Measurements from ENCODE around the gene BRF1. TPM values are rescaled to one million over a fixed set of nuclear protein-coding genes. Genes with fewer than 3 reads are reported as not detected.

BRF1 gene
- total and polyA plus RNA-seq, 2 donors = 14.7 to 29.8 TPM

- 52% methylated on average over 42 of the region's 42 CpGs for WGBS
- Histone ChIP-seq H3K4me1 (ENCODE audit: control insufficient read depth in 2 of 2, insufficient read depth in 2 of 2, low read length in 2 of 2) (peaks cover 10 to 12% of the 10 kb centered on the region in 2 donors), H3K36me3 (ENCODE audit: control insufficient read depth in 2 of 2, insufficient read depth in 2 of 2, low read length in 1 of 2) (peaks cover 26 to 32% of the 10 kb centered on the region in 2 donors), H3K27me3 (ENCODE audit: control insufficient read depth in 2 of 2, insufficient read depth in 1 of 2, low read length in 1 of 2) (no peaks in the 10 kb centered on the region), H3K27ac (ENCODE audit: low read depth in 1 of 2, low read length in 1 of 2) (peak overlapping the region in 1 of 2 donors; percentile 53), H3K4me3 (ENCODE audit: low read length in 2 of 2) (peak overlapping the region; percentile 57 to 80), H3K9me3 (ENCODE audit: control insufficient read depth in 2 of 2, insufficient read depth in 1 of 2, low read length in 1 of 2) (peaks cover 0 to 3% of the 10 kb centered on the region in 2 donors)
- no peak for DNase-seq (ENCODE audit: low read depth in 6 of 9, low spot score in 9 of 9)
Measured at GRCh38 chr14:105247715-105248367, 53.0 kb downstream of the BRF1 start.

GRCh38 chr14:105247026-105247425 lies 53.8 kb downstream of the BRF1 start:
- no peak overlapping the region for H3K27ac ChIP-seq (ENCODE audit: low read depth in 1 of 2, low read length in 1 of 2)
- no peak for DNase-seq (ENCODE audit: low read depth in 6 of 9, low spot score in 9 of 9)
- H3K9me3 ChIP-seq (ENCODE audit: control insufficient read depth in 2 of 2, insufficient read depth in 1 of 2, low read length in 1 of 2) = peaks cover 0 to 3% of the 10 kb centered on the region in 2 donors
- H3K4me1 ChIP-seq (ENCODE audit: control insufficient read depth in 2 of 2, insufficient read depth in 2 of 2, low read length in 2 of 2) = peaks cover 10 to 12% of the 10 kb centered on the region in 2 donors
- H3K4me3 ChIP-seq (ENCODE audit: low read length in 2 of 2) = no peak overlapping the region
- H3K36me3 ChIP-seq (ENCODE audit: control insufficient read depth in 2 of 2, insufficient read depth in 2 of 2, low read length in 1 of 2) = peaks cover 24% of the 10 kb centered on the region in 2 donors
- WGBS = 98% methylated on average over 16 of the region's 16 CpGs
- H3K27me3 ChIP-seq (ENCODE audit: control insufficient read depth in 2 of 2, insufficient read depth in 1 of 2, low read length in 1 of 2) = no peaks in the 10 kb centered on the region

- Histone ChIP-seq H3K36me3 (ENCODE audit: control insufficient read depth in 2 of 2, insufficient read depth in 2 of 2, low read length in 1 of 2) (peaks cover 3 to 13% of the 10 kb centered on the region in 2 donors), H3K9me3 (ENCODE audit: control insufficient read depth in 2 of 2, insufficient read depth in 1 of 2, low read length in 1 of 2) (peaks cover 0 to 3% of the 10 kb centered on the region in 2 donors), H3K27me3 (ENCODE audit: control insufficient read depth in 2 of 2, insufficient read depth in 1 of 2, low read length in 1 of 2) (no peaks in the 10 kb centered on the region), H3K4me3 (ENCODE audit: low read length in 2 of 2) (no peak overlapping the region), H3K4me1 (ENCODE audit: control insufficient read depth in 2 of 2, insufficient read depth in 2 of 2, low read length in 2 of 2) (peaks cover 8 to 12% of the 10 kb centered on the region in 2 donors), H3K27ac (ENCODE audit: low read depth in 1 of 2, low read length in 1 of 2) (no peak overlapping the region)
- WGBS = 97% methylated on average over 10 of the region's 10 CpGs
- DNase-seq (ENCODE audit: low read depth in 6 of 9, low spot score in 9 of 9) = no peak
Measured at GRCh38 chr14:105244334-105244733, 56.5 kb downstream of the BRF1 start.

GRCh38 chr14:105241641-105242040 lies 59.2 kb downstream of the BRF1 start:
- WGBS = 98% methylated on average over 19 of the region's 19 CpGs
- peaks cover 3 to 13% of the 10 kb centered on the region in 2 donors for H3K36me3 ChIP-seq (ENCODE audit: control insufficient read depth in 2 of 2, insufficient read depth in 2 of 2, low read length in 1 of 2)
- no peaks in the 10 kb centered on the region for H3K4me1 ChIP-seq (ENCODE audit: control insufficient read depth in 2 of 2, insufficient read depth in 2 of 2, low read length in 2 of 2)
- no peak for DNase-seq (ENCODE audit: low read depth in 6 of 9, low spot score in 9 of 9)
- H3K27ac ChIP-seq (ENCODE audit: low read depth in 1 of 2, low read length in 1 of 2) = no peak overlapping the region
- no peaks in the 10 kb centered on the region for H3K9me3 ChIP-seq (ENCODE audit: control insufficient read depth in 2 of 2, insufficient read depth in 1 of 2, low read length in 1 of 2)
- no peaks in the 10 kb centered on the region for H3K27me3 ChIP-seq (ENCODE audit: control insufficient read depth in 2 of 2, insufficient read depth in 1 of 2, low read length in 1 of 2)
- H3K4me3 ChIP-seq (ENCODE audit: low read length in 2 of 2) = no peak overlapping the region

- no peak for DNase-seq (ENCODE audit: low read depth in 6 of 9, low spot score in 9 of 9)
- Histone ChIP-seq H3K27me3 (ENCODE audit: control insufficient read depth in 2 of 2, insufficient read depth in 1 of 2, low read length in 1 of 2) (no peaks in the 10 kb centered on the region), H3K27ac (ENCODE audit: low read depth in 1 of 2, low read length in 1 of 2) (no peak overlapping the region), H3K4me3 (ENCODE audit: low read length in 2 of 2) (no peak overlapping the region), H3K9me3 (ENCODE audit: control insufficient read depth in 2 of 2, insufficient read depth in 1 of 2, low read length in 1 of 2) (no peaks in the 10 kb centered on the region), H3K4me1 (ENCODE audit: control insufficient read depth in 2 of 2, insufficient read depth in 2 of 2, low read length in 2 of 2) (no peaks in the 10 kb centered on the region), H3K36me3 (ENCODE audit: control insufficient read depth in 2 of 2, insufficient read depth in 2 of 2, low read length in 1 of 2) (peaks cover 3 to 13% of the 10 kb centered on the region in 2 donors)
- 98% methylated on average over 27 of the region's 31 CpGs for WGBS
Measured at GRCh38 chr14:105240811-105241576, 59.8 kb downstream of the BRF1 start.

- no peak for DNase-seq (ENCODE audit: low read depth in 6 of 9, low spot score in 9 of 9)
- 96% methylated on average over 18 of the region's 18 CpGs for WGBS
Measured at GRCh38 chr14:105229099-105229655, 71.6 kb downstream of the BRF1 start.

GRCh38 chr14:105228562-105228961 lies 72.2 kb downstream of the BRF1 start:
- Histone ChIP-seq H3K36me3 (ENCODE audit: control insufficient read depth in 2 of 2, insufficient read depth in 2 of 2, low read length in 1 of 2) (peaks cover 0 to 32% of the 10 kb centered on the region in 2 donors), H3K9me3 (ENCODE audit: control insufficient read depth in 2 of 2, insufficient read depth in 1 of 2, low read length in 1 of 2) (peaks cover 0 to 3% of the 10 kb centered on the region in 2 donors), H3K4me1 (ENCODE audit: control insufficient read depth in 2 of 2, insufficient read depth in 2 of 2, low read length in 2 of 2) (no peaks in the 10 kb centered on the region), H3K27ac (ENCODE audit: low read depth in 1 of 2, low read length in 1 of 2) (no peak overlapping the region), H3K4me3 (ENCODE audit: low read length in 2 of 2) (no peak overlapping the region), H3K27me3 (ENCODE audit: control insufficient read depth in 2 of 2, insufficient read depth in 1 of 2, low read length in 1 of 2) (no peaks in the 10 kb centered on the region)
- no peak for DNase-seq (ENCODE audit: low read depth in 6 of 9, low spot score in 9 of 9)
- 96% methylated on average over 17 of the region's 17 CpGs for WGBS

More at GRCh38 chr14:105229099-105229655, 71.6 kb downstream of the BRF1 start:
- Histone ChIP-seq H3K27me3 (ENCODE audit: control insufficient read depth in 2 of 2, insufficient read depth in 1 of 2, low read length in 1 of 2) (no peaks in the 10 kb centered on the region), H3K36me3 (ENCODE audit: control insufficient read depth in 2 of 2, insufficient read depth in 2 of 2, low read length in 1 of 2) (peaks cover 0 to 29% of the 10 kb centered on the region in 2 donors), H3K27ac (ENCODE audit: low read depth in 1 of 2, low read length in 1 of 2) (no peak overlapping the region), H3K9me3 (ENCODE audit: control insufficient read depth in 2 of 2, insufficient read depth in 1 of 2, low read length in 1 of 2) (peaks cover 0 to 3% of the 10 kb centered on the region in 2 donors), H3K4me3 (ENCODE audit: low read length in 2 of 2) (no peak overlapping the region), H3K4me1 (ENCODE audit: control insufficient read depth in 2 of 2, insufficient read depth in 2 of 2, low read length in 2 of 2) (no peaks in the 10 kb centered on the region)

- Histone ChIP-seq H3K27ac (ENCODE audit: low read depth in 1 of 2, low read length in 1 of 2) (no peak overlapping the region), H3K4me3 (ENCODE audit: low read length in 2 of 2) (no peak overlapping the region), H3K9me3 (ENCODE audit: control insufficient read depth in 2 of 2, insufficient read depth in 1 of 2, low read length in 1 of 2) (peaks cover 0 to 3% of the 10 kb centered on the region in 2 donors), H3K36me3 (ENCODE audit: control insufficient read depth in 2 of 2, insufficient read depth in 2 of 2, low read length in 1 of 2) (peaks cover 4 to 32% of the 10 kb centered on the region in 2 donors), H3K4me1 (ENCODE audit: control insufficient read depth in 2 of 2, insufficient read depth in 2 of 2, low read length in 2 of 2) (no peaks in the 10 kb centered on the region), H3K27me3 (ENCODE audit: control insufficient read depth in 2 of 2, insufficient read depth in 1 of 2, low read length in 1 of 2) (no peaks in the 10 kb centered on the region)
- 97% methylated on average over 14 of the region's 14 CpGs for WGBS
- DNase-seq (ENCODE audit: low read depth in 6 of 9, low spot score in 9 of 9) = no peak
Measured at GRCh38 chr14:105227346-105227745, 73.5 kb downstream of the BRF1 start.

- Histone ChIP-seq H3K9me3 (ENCODE audit: control insufficient read depth in 2 of 2, insufficient read depth in 1 of 2, low read length in 1 of 2) (no peaks in the 10 kb centered on the region), H3K4me1 (ENCODE audit: control insufficient read depth in 2 of 2, insufficient read depth in 2 of 2, low read length in 2 of 2) (no peaks in the 10 kb centered on the region), H3K4me3 (ENCODE audit: low read length in 2 of 2) (no peak overlapping the region), H3K27ac (ENCODE audit: low read depth in 1 of 2, low read length in 1 of 2) (no peak overlapping the region), H3K36me3 (ENCODE audit: control insufficient read depth in 2 of 2, insufficient read depth in 2 of 2, low read length in 1 of 2) (peaks cover 12 to 40% of the 10 kb centered on the region in 2 donors), H3K27me3 (ENCODE audit: control insufficient read depth in 2 of 2, insufficient read depth in 1 of 2, low read length in 1 of 2) (no peaks in the 10 kb centered on the region)
- DNase-seq (ENCODE audit: low read depth in 6 of 9, low spot score in 9 of 9) = no peak
- 95% methylated on average over 10 of the region's 10 CpGs for WGBS
Measured at GRCh38 chr14:105226198-105226597, 74.6 kb downstream of the BRF1 start.

Data from thymus (tissue), 11 donors.